Parathyroid adenoma (tissue), 2 donors: Measurements from ENCODE around the gene C3orf38.
A peak's percentile ranks its signal among the peaks of the same experiment; 100 is the strongest.

Source experiments
- H2AFZ ChIP-seq: fragments of 300-600 bp; sonication (generic); one replicate; pipeline ENCODE4 v1.7.0; 2017; ENCODE audit warnings: antibody characterized with exemption, mild to moderate bottlenecking
- H3K27ac ChIP-seq: fragments of 300-600 bp; sonication (generic); one replicate; pipeline ENCODE4 v1.7.0; 2017
- H3K27me3 ChIP-seq: fragments of 300-600 bp; sonication (generic); one replicate; pipeline ENCODE4 v1.7.0; 2017; ENCODE audit warnings: low read length; ENCODE audit not compliant: control insufficient read depth, insufficient read depth
- H3K36me3 ChIP-seq: fragments of 300-600 bp; sonication (generic); one replicate; pipeline ENCODE4 v1.7.0; 2017; ENCODE audit warnings: low read length; ENCODE audit not compliant: control insufficient read depth, insufficient read depth
- H3K4me1 ChIP-seq: fragments of 300-600 bp; sonication (generic); one replicate; pipeline ENCODE4 v1.7.0; 2017; ENCODE audit warnings: control low read depth
- H3K4me2 ChIP-seq: fragments of 300-600 bp; sonication (generic); one replicate; pipeline ENCODE4 v1.7.0; 2017; ENCODE audit warnings: low read length
- H3K4me3 ChIP-seq: fragments of 300-600 bp; sonication (generic); one replicate; pipeline ENCODE4 v1.7.0; 2017; ENCODE audit warnings: low read depth, low read length
- H3K79me2 ChIP-seq: fragments of 300-600 bp; sonication (generic); one replicate; pipeline ENCODE4 v1.7.0; 2017; ENCODE audit warnings: control low read depth
- H3K9ac ChIP-seq: fragments of 300-600 bp; sonication (generic); one replicate; pipeline ENCODE4 v1.7.0; 2017; ENCODE audit warnings: mild to moderate bottlenecking
- H3K9me3 ChIP-seq: fragments of 300-600 bp; sonication (generic); one replicate; pipeline ENCODE4 v1.7.0; 2017; ENCODE audit warnings: low read length; ENCODE audit not compliant: control insufficient read depth
- CTCF ChIP-seq: fragments of 300-600 bp; sonication (generic); IDR thresholded peaks from one replicate; pipeline ENCODE4 v1.7.0; 2017; ENCODE audit warnings: antibody characterized with exemption, mild to moderate bottlenecking
- donor health status: primary hyperparathyroidism.

C3orf38 gene

DNA sequence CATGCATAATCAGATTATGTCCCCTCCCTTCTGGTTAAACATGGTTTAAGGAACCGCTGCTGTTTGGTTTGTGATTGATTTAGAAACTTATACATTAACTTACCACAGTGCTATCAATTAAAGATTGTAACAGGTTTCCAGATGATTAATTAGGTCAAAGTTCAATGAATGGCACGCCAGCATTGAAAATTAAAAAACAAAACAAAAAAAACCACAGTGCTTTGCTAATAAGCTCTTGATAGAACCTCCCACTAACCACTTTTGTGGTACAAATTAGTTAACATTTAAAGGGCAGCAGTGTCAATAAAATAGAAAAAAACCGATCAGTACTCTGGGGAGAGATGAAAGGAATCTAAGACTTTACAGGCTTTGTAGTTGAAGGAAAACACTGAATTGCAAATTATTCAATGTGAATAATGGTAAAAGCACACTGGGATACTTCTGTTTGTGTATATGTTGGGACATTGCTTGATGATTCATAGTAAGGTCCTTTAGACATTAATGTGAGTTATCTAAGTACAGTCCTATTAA lies 7.6 kb upstream of the C3orf38 start:
- H3K4me3 ChIP-seq, result no peak overlapping the region
- H3K36me3 ChIP-seq, result no peaks in the 10 kb centered on the region

DNA sequence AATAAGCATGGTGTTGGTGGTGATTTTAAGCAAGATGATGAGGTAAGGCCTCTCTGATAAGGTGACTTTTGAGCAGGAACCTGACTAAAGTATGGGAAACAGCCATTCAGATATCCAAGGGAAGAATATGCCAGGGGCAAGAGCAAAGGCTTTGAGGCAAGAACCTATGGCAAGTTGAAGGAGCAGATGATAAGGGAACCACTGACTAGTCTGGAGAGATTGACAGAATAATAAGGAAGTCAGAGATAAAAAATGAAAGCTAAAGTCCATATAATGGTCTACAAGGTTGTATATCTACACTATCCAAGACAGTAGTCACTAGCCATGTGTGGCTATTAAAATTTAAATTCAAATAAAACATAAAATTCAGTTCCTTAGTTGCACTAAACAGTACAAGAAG lies 2.5 kb upstream of the C3orf38 start:
- Histone ChIP-seq H3K4me2 (no peak overlapping the region), H3K4me1 (peaks cover 5% of the 10 kb centered on the region), H3K9ac (no peak overlapping the region), H3K36me3 (no peaks in the 10 kb centered on the region), H2AFZ (no peak overlapping the region), H3K4me3 (no peak overlapping the region), H3K27me3 (no peaks in the 10 kb centered on the region), H3K9me3 (no peaks in the 10 kb centered on the region), H3K27ac (no peak overlapping the region), H3K79me2 (peaks cover 7% of the 10 kb centered on the region)
- TF ChIP-seq CTCF, result no peak

More for the DNA sequence above, 7.6 kb upstream of the C3orf38 start:
- Histone ChIP-seq H3K27me3 (no peaks in the 10 kb centered on the region), H3K9ac (no peak overlapping the region), H3K4me2 (no peak overlapping the region), H3K79me2 (no peaks in the 10 kb centered on the region), H2AFZ (no peak overlapping the region), H3K9me3 (no peaks in the 10 kb centered on the region), H3K27ac (no peak overlapping the region), H3K4me1 (no peaks in the 10 kb centered on the region)
- no peak for TF ChIP-seq CTCF

GRCh38 chr3:88148651-88149050 lies 1.1 kb upstream of the C3orf38 start:
- peak overlapping the region; percentile 94 for H3K4me3 ChIP-seq
- TF ChIP-seq CTCF, result no peak
- H2AFZ ChIP-seq, result peak overlapping the region; percentile 89
- H3K9me3 ChIP-seq, result no peaks in the 10 kb centered on the region
- H3K27ac ChIP-seq, result no peak overlapping the region
- H3K27me3 ChIP-seq, result no peaks in the 10 kb centered on the region
- peaks cover 7% of the 10 kb centered on the region for H3K79me2 ChIP-seq
- H3K4me1 ChIP-seq, result peaks cover 5% of the 10 kb centered on the region
- no peaks in the 10 kb centered on the region for H3K36me3 ChIP-seq
- no peak overlapping the region for H3K9ac ChIP-seq
- H3K4me2 ChIP-seq, result peak overlapping the region; percentile 70

- H2AFZ ChIP-seq, result peak overlapping the region; percentile 89
- peak overlapping the region; percentile 94 for H3K27ac ChIP-seq
- peak overlapping the region; percentile 94 for H3K4me3 ChIP-seq
- H3K4me1 ChIP-seq, result peaks cover 5% of the 10 kb centered on the region
- H3K36me3 ChIP-seq, result no peaks in the 10 kb centered on the region
- H3K27me3 ChIP-seq, result no peaks in the 10 kb centered on the region
- peaks cover 7% of the 10 kb centered on the region for H3K79me2 ChIP-seq
- TF ChIP-seq CTCF, result no peak
- H3K9ac ChIP-seq, result no peak overlapping the region
- H3K4me2 ChIP-seq, result peak overlapping the region; percentile 70
- H3K9me3 ChIP-seq, result no peaks in the 10 kb centered on the region
Observed at GRCh38 chr3:88149101-88149508, 654 bp upstream of the C3orf38 start.

DNA sequence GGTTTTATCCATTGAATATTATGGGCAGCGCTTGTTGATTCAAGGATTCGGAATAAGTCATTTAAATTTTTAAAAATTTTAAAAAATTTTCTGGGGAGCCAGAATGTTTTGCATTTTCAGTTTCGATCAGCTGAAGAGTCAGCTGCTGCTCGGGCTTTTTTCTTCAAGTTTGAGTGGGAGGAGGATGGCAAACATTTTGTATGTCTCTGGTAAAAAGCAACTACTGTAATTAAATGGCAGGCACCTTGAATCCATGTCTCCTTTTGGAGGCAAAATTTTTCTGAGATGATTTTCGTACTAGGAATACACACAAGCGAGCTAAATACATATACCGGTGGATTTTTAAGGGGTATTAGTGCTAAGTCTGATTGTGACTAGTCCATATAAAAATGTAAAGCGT lies 612 bp downstream of the C3orf38 start:
- Histone ChIP-seq H3K4me3 (peak overlapping the region; percentile 94), H3K9me3 (no peaks in the 10 kb centered on the region), H3K4me2 (peak overlapping the region; percentile 87), H3K36me3 (no peaks in the 10 kb centered on the region), H2AFZ (peak overlapping the region; percentile 89), H3K79me2 (peaks cover 12% of the 10 kb centered on the region), H3K4me1 (peaks cover 5% of the 10 kb centered on the region), H3K27ac (peak overlapping the region; percentile 94), H3K27me3 (no peaks in the 10 kb centered on the region), H3K9ac (peak overlapping the region; percentile 59)
- TF ChIP-seq CTCF, result no peak
